Measurements from ENCODE around the gene PKDCC.

GRCh38 chr2:42082016-42082415, 34.2 kb downstream of the PKDCC start:
- TF ChIP-seq CTCF (conservative IDR thresholded peaks at IDR 0.05): no peak
- TF ChIP-seq EZH2 (IDR thresholded peaks at IDR 0.05; ENCODE audit: low read depth): no peak
